A549 (cell line): Measurements from ENCODE around the gene BMERB1.

Source experiments
- SMC3 ChIP-seq: fragments of >200 bp; sonication (Bioruptor Twin); formaldehyde crosslinking; IDR thresholded peaks from 3 replicates; pipeline ENCODE4 v1.6.1; 2018; ENCODE audit warnings: inconsistent platforms
- TF ChIP-seq, protein P1 (sequence below): fragments of >200 bp; sonication (Bioruptor Twin); formaldehyde crosslinking; IDR thresholded peaks from 3 replicates; pipeline ENCODE4 v1.5.1; 2016
- TF ChIP-seq, protein P2 (sequence below): IDR thresholded peaks from 2 replicates; pipeline ENCODE4 v1.6.1; 2012

DNA sequence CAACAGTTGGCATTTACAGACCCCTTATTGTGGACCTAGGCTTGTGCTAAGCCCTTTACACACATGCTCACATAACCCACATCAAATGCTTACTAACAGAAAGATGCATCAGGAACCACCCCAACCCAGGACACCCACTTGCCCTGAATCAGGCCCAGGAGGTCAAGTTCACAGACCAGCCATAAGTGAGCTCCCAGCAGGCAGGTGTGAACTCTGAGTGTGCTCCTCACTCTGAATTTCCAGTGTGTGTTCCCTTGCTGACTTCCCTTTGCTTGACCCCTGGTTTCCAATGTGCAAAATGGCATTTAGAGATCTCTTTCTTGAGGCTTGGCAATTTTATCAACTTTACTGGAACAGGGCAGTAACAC is 87.0 kb downstream of the BMERB1 start:
- TF ChIP-seq, protein P1, sequence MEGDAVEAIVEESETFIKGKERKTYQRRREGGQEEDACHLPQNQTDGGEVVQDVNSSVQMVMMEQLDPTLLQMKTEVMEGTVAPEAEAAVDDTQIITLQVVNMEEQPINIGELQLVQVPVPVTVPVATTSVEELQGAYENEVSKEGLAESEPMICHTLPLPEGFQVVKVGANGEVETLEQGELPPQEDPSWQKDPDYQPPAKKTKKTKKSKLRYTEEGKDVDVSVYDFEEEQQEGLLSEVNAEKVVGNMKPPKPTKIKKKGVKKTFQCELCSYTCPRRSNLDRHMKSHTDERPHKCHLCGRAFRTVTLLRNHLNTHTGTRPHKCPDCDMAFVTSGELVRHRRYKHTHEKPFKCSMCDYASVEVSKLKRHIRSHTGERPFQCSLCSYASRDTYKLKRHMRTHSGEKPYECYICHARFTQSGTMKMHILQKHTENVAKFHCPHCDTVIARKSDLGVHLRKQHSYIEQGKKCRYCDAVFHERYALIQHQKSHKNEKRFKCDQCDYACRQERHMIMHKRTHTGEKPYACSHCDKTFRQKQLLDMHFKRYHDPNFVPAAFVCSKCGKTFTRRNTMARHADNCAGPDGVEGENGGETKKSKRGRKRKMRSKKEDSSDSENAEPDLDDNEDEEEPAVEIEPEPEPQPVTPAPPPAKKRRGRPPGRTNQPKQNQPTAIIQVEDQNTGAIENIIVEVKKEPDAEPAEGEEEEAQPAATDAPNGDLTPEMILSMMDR: no peak
- no peak for TF ChIP-seq SMC3
- TF ChIP-seq, protein P2, sequence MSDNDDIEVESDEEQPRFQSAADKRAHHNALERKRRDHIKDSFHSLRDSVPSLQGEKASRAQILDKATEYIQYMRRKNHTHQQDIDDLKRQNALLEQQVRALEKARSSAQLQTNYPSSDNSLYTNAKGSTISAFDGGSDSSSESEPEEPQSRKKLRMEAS: no peak
